HCT116 (cell line): ENCODE data around the gene EIF4G2. TPM values are rescaled to one million over a fixed set of nuclear protein-coding genes. Genes with fewer than 3 reads are reported as not detected.

Experiments
- ATAC-seq: fragments of 200-7000 bp; cut with Tn5 transposase; 2 replicates; pipeline ENCODE4 v1.9.1; 2020; ENCODE audit warnings: mild to moderate bottlenecking, moderate library complexity
- BruUV-seq: library from RNA; stranded (reverse); fragments of 400-500 nt; replicated peaks from 2 replicates; lab custom pipeline; 2021; lab: Mats Ljungman, UMichigan
- CTCF ChIA-PET: fragments of 300-600 bp; sonication (Branson Sonifier 250); formaldehyde crosslinking; loops from one replicate; lab custom pipeline; 2021; ENCODE audit warnings: antibody characterized with exemption; lab: Charles Lee
- POLR2A ChIA-PET: fragments of 300-600, 350-600 bp; sonication (Branson Sonifier 250); formaldehyde crosslinking; loops from one replicate; lab custom pipeline; 2021; ENCODE audit warnings: antibody characterized with exemption; lab: Charles Lee
- RAD21 ChIA-PET, 2 experiments: fragments of 300-600 bp; sonication (Branson Sonifier 250); formaldehyde crosslinking; loops; one replicate each; lab custom pipeline; 2023; ENCODE audit warnings: low total read pairs in 2 of 2; ENCODE audit not compliant: uncharacterized antibody in 2 of 2, unreplicated experiment in 2 of 2, low non-redundant PET in 1 of 2; lab: Charles Lee
- DNase-seq: peaks from one replicate; pipeline ENCODE4 v3.0.0-alpha.2; 2010; ENCODE audit warnings: low read depth, low spot score
- H2AFZ ChIP-seq: fragments of 200-600 bp; shearing (Covaris generic), sonication (generic); 2 replicates; pipeline ENCODE4 v1.6.1; 2017; ENCODE audit warnings: low read depth, mixed run types, mixed read lengths, antibody characterized with exemption, low read length; ENCODE audit not compliant: poor library complexity, severe bottlenecking
- H3K27ac ChIP-seq: 2 replicates; pipeline ENCODE4 v1.5.1; 2012; ENCODE audit warnings: low read depth, low read length
- H3K27me3 ChIP-seq: fragments of 200-600 bp; sonication (generic); 2 replicates; pipeline ENCODE4 v1.6.1; 2016; ENCODE audit warnings: mixed run types, low read length, mixed read lengths; ENCODE audit not compliant: insufficient read depth
- H3K36me3 ChIP-seq, 2 experiments: fragments of 200-500 bp in 1 of 2; fragments of 200-600 bp in 1 of 2; sonication (Bioruptor generic) in 1 of 2; sonication (generic) in 1 of 2; 2 replicates each; pipeline versions ENCODE4 v1.5.1 to v1.6.1; 2014 to 2016; ENCODE audit warnings: low read length in 2 of 2, inconsistent platforms in 1 of 2, mixed read lengths in 1 of 2, mixed run types in 1 of 2; ENCODE audit not compliant: insufficient read depth in 2 of 2, control insufficient read depth in 1 of 2
- H3K4me1 ChIP-seq, 2 experiments: fragments of 200-600 bp in 1 of 2; sonication (generic) in 1 of 2; 2 replicates each; pipeline versions ENCODE4 v1.5.1 to v1.6.1; 2012 to 2017; ENCODE audit warnings: low read length in 2 of 2, inconsistent platforms in 1 of 2, mild to moderate bottlenecking in 1 of 2, mixed read lengths in 1 of 2, mixed run types in 1 of 2, moderate library complexity in 1 of 2; ENCODE audit not compliant: insufficient read depth in 2 of 2, control insufficient read depth in 1 of 2
- H3K4me2 ChIP-seq: fragments of 200-600 bp; sonication (generic); 2 replicates; pipeline ENCODE4 v1.6.1; 2017; ENCODE audit warnings: mixed run types, low read length, mixed read lengths
- H3K4me3 ChIP-seq, 2 experiments: fragments of 200-600 bp in 1 of 2; sonication (generic) in 1 of 2; replicated peaks in 1 of 2; 2 replicates each; pipeline ENCODE4 v1.5.1; 2011 to 2016; ENCODE audit warnings: low read length in 2 of 2, control low read depth in 1 of 2, low read depth in 1 of 2, mild to moderate bottlenecking in 1 of 2, mixed read lengths in 1 of 2, mixed run types in 1 of 2
- H3K79me2 ChIP-seq: fragments of 200-600 bp; sonication (generic); 2 replicates; pipeline ENCODE4 v1.6.1; 2017; ENCODE audit warnings: mild to moderate bottlenecking, mixed run types, low read length, moderate library complexity, mixed read lengths; ENCODE audit not compliant: insufficient read depth
- H3K9ac ChIP-seq: fragments of 200-600 bp; sonication (generic); 2 replicates; pipeline ENCODE4 v1.6.1; 2016; ENCODE audit warnings: low read length, mixed read lengths
- H3K9me2 ChIP-seq: fragments of 200-600 bp; sonication (generic), shearing (Covaris generic); 2 replicates; pipeline ENCODE4 v1.6.1; 2017; ENCODE audit warnings: mixed run types, mild to moderate bottlenecking, moderate library complexity; ENCODE audit not compliant: insufficient read depth
- H3K9me3 ChIP-seq, 2 experiments: fragments of 200-500 bp in 1 of 2; fragments of 200-600 bp in 1 of 2; sonication (Bioruptor generic) in 1 of 2; sonication (generic) in 1 of 2; 2 replicates each; pipeline ENCODE4 v1.6.1; 2014 to 2017; ENCODE audit warnings: low read length in 2 of 2, mixed read lengths in 2 of 2, inconsistent platforms in 1 of 2, low read depth in 1 of 2, mild to moderate bottlenecking in 1 of 2, mixed run types in 1 of 2, moderate library complexity in 1 of 2; ENCODE audit not compliant: control insufficient read depth in 1 of 2, insufficient read depth in 1 of 2
- H4K20me1 ChIP-seq: fragments of 200-600 bp; sonication (generic), shearing (Covaris generic); 2 replicates; pipeline ENCODE4 v1.6.1; 2017; ENCODE audit warnings: mixed run types, mild to moderate bottlenecking, moderate library complexity; ENCODE audit not compliant: insufficient read depth
- ATF3 ChIP-seq: IDR thresholded peaks from 2 replicates; pipeline ENCODE4 v1.6.1; 2012
- CEBPB ChIP-seq: IDR thresholded peaks from 2 replicates; pipeline ENCODE4 v1.6.1; 2012; ENCODE audit warnings: low read depth
- CTCF ChIP-seq, 3 experiments: fragments of 200-600 bp in 1 of 3; sonication (generic) in 1 of 3; IDR thresholded peaks in 2 of 3; conservative IDR thresholded peaks in 1 of 3; 2 replicates each; pipeline ENCODE4 v1.5.1; 2012 to 2017; ENCODE audit warnings: low read depth in 2 of 3, low read length in 2 of 3, antibody characterized with exemption in 1 of 3, borderline replicate concordance in 1 of 3, control low read depth in 1 of 3, mild to moderate bottlenecking in 1 of 3, mixed read lengths in 1 of 3, mixed run types in 1 of 3, moderate library complexity in 1 of 3; ENCODE audit not compliant: insufficient read depth in 1 of 3
- EGR1 ChIP-seq: IDR thresholded peaks from 2 replicates; pipeline ENCODE4 v1.6.1; 2012; ENCODE audit warnings: low read depth
- ELF1 ChIP-seq: IDR thresholded peaks from 2 replicates; pipeline ENCODE4 v1.6.1; 2012; ENCODE audit warnings: low read depth, borderline replicate concordance
- EZH2 ChIP-seq: fragments of 200-600 bp; sonication (generic); IDR thresholded peaks from 2 replicates; pipeline ENCODE4 v1.6.1; 2017; ENCODE audit warnings: antibody characterized with exemption, mixed run types
- EZH2phosphoT487 ChIP-seq: fragments of 200-600 bp; IDR thresholded peaks from 2 replicates; pipeline ENCODE4 v1.6.1; 2018; ENCODE audit warnings: antibody characterized with exemption, borderline replicate concordance
- FOSL1 ChIP-seq: IDR thresholded peaks from 2 replicates; pipeline ENCODE4 v1.6.1; 2012; ENCODE audit warnings: low read depth
- JUND ChIP-seq: IDR thresholded peaks from 2 replicates; pipeline ENCODE4 v1.6.1; 2012
- POLR2AphosphoS5 ChIP-seq: IDR thresholded peaks from 2 replicates; pipeline ENCODE4 v1.6.1; 2011; ENCODE audit warnings: mild to moderate bottlenecking, low read depth, low read length, moderate library complexity
- RAD21 ChIP-seq: IDR thresholded peaks from 2 replicates; pipeline ENCODE4 v1.6.1; 2012; ENCODE audit warnings: low read depth, mild to moderate bottlenecking
- REST ChIP-seq: IDR thresholded peaks from 2 replicates; pipeline ENCODE4 v1.6.1; 2012; ENCODE audit warnings: low read depth
- SIN3A ChIP-seq: IDR thresholded peaks from 2 replicates; pipeline ENCODE4 v1.6.1; 2012; ENCODE audit warnings: low read depth
- SP1 ChIP-seq: IDR thresholded peaks from 2 replicates; pipeline ENCODE4 v1.6.1; 2012; ENCODE audit warnings: low read depth
- SRF ChIP-seq: IDR thresholded peaks from 2 replicates; pipeline ENCODE4 v1.6.1; 2012; ENCODE audit warnings: low read depth
- TCF7L2 ChIP-seq: IDR thresholded peaks from 2 replicates; pipeline ENCODE4 v1.7.0; 2011; ENCODE audit warnings: borderline replicate concordance, inconsistent platforms; ENCODE audit not compliant: insufficient read depth, insufficient read length; ENCODE audit errors: extremely low read depth
- YY1 ChIP-seq: IDR thresholded peaks from 2 replicates; pipeline ENCODE4 v1.6.1; 2011; ENCODE audit warnings: low read length, low read depth, moderate library complexity, mild to moderate bottlenecking; ENCODE audit not compliant: insufficient replicate concordance; ENCODE audit errors: extremely low read depth
- ZBTB33 ChIP-seq: IDR thresholded peaks from 2 replicates; pipeline ENCODE4 v1.6.1; 2011; ENCODE audit warnings: mild to moderate bottlenecking, low read length, moderate library complexity; ENCODE audit not compliant: insufficient replicate concordance; ENCODE audit errors: extremely low read depth
- ZFX ChIP-seq: fragments of 450-650 bp; IDR thresholded peaks from 2 replicates; pipeline ENCODE4 v1.6.1; 2017
- ZNF274 ChIP-seq: fragments of 200-500 bp; sonication (Bioruptor generic); IDR thresholded peaks from 2 replicates; pipeline ENCODE4 v1.6.1; 2014; ENCODE audit warnings: mild to moderate bottlenecking, low read depth, low read length, inconsistent platforms
- intact Hi-C: fragments of 100-400 bp; cut with micrococcal nuclease; formaldehyde crosslinking; loops from 2 replicates; pipeline ENCODE4 v1.10.0; 2022
- total RNA-seq: library from RNA; stranded (reverse); gene quantifications from one replicate; pipeline ENCODE4 v1.2.1, GENCODE V29; 2021; ENCODE audit not compliant: unreplicated experiment

The EIF4G2 gene
- total RNA-seq, 1 experiment from 2014 or later: 888 TPM

- no peaks in the 10 kb centered on the region for H4K20me1 ChIP-seq
- intact Hi-C loops: no loop called here
- TF ChIP-seq ZNF274 (no peak), POLR2AphosphoS5 (no peak), REST (no peak), EGR1 (no peak), ELF1 (no peak), RAD21 (no peak), YY1 (no peak), ZFX (no peak), SIN3A (no peak), FOSL1 (no peak), ZBTB33 (no peak), CTCF (IDR thresholded peaks at IDR 0.05 in 2 of 3, conservative IDR thresholded peaks at IDR 0.05 in 1 of 3; ENCODE audit: borderline replicate concordance in 1 of 3, insufficient read depth in 1 of 3, low read depth in 2 of 3, low read length in 2 of 3) (no peak), ATF3 (no peak), JUND (no peak), EZH2phosphoT487 (no peak), CEBPB (no peak), SP1 (no peak), SRF (no peak), TCF7L2 (no peak), EZH2 (no peak)
- TF ChIP-seq, all 23 proteins: peak for 0
- DNase-seq (no peak), ATAC-seq (no peak)
- ChIA-PET CTCF (no interaction called here), POLR2A (interaction anchor here (1.6 kb wide), 1 partner anchor 36 kb away, joined by 4 read pairs; the partner anchor contains the start of gene EIF4G2), RAD21 (no interaction called here)
- H3K36me3 ChIP-seq: no peaks in the 10 kb centered on the region
- H3K4me3 ChIP-seq: no peak overlapping the region
- no peaks in the 10 kb centered on the region for H3K27me3 ChIP-seq
- H3K4me1 ChIP-seq: peaks cover 0 to 5% of the 10 kb centered on the region in 2 experiments; a peak in 1 of 4 replicates
- H2AFZ ChIP-seq: no peak overlapping the region
- H3K4me2 ChIP-seq: no peak overlapping the region
- H3K27ac ChIP-seq: no peak overlapping the region
- BruUV-seq: no TSS peak
- no peaks in the 10 kb centered on the region for H3K79me2 ChIP-seq
- no peaks in the 10 kb centered on the region for H3K9me2 ChIP-seq
- no peaks in the 10 kb centered on the region for H3K9me3 ChIP-seq
- no peak overlapping the region for H3K9ac ChIP-seq
These were observed 35.6 kb upstream of the EIF4G2 start for GRCh38 chr11:10844356-10844755.
